G401.6 (cell line): ENCODE measurements around the gene HBA1.
"Not testable (repeated sequence)": the region's sequence is repeated elsewhere in the genome, so short reads cannot be mapped to it uniquely, and the experiment has no call there.

Experiments
- FAIRE-seq: peaks from 2 replicates; lab custom pipeline; 2012; peaks lifted over from hg19 to GRCh38; lab: Jason Lieb, UNC

HBA1 gene

GRCh38 chr16:211631-212180 is 35.2 kb downstream of the HBA1 start:
- FAIRE-seq: not testable (repeated sequence)

- no peak for FAIRE-seq
Measured at GRCh38 chr16:212999-213398, 36.5 kb downstream of the HBA1 start.

GRCh38 chr16:220021-220420 is 43.5 kb downstream of the HBA1 start:
- FAIRE-seq: no peak
